NCI-H226 (cell line): ENCODE measurements around the gene PRKAB1.

Experiments
- DNase-seq: peaks from one replicate; pipeline ENCODE4 v3.0.0-alpha.2; 2015

Gene PRKAB1

DNA sequence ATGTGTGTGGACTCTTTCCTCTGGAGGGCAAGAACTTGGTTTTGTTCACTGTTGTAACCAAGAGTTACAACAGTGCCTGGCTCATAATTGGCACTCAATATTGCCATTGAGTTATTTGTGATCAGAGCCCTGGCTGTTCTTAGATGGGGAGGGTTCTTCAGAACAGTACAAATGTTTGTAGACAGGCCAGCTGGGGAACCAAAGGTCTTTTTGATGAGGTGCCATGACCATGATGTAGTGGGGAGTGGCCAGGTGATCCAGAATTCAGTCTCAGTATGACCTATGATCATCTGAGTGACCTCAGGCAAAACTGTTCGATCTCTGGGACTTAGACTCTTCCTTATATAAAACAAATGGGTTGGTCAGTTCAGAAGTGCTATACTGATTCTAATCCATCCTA is 3.3 kb upstream of the PRKAB1 start:
- DNase-seq = no peak

DNA sequence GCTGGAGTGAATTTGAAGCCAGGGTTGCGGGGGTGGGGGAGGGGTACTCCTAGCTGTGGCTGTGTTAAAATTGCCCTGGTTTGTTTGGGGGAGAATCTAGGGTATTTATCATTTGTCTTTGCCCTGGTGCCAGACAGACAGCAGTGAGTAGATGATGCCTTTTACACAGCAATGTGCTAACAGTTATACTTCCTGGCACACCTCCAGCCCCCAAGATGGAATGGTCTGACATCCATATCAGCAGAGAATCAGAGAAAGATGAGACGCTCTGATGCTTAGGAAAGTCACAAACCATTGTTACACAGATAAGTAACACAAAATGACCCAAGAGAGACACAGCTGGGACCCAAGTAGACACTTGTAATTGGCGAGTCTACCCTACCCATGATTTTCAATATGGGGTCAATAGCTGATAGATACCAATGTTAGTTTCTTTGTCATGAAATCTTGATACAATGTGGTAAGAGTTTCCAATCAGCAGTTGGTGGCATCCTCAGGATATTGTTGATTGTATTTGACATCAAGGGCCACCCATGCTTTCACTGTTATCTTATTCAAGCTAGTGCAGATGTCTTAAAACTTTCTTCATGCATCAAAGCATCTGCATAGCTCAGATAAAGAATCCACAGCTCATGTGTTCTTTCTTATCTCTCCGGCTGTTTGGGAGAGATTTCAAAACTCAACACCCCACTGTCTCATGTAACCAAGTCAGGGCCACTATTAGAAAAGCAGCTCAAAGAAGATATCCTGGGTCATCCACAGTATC is 2.6 kb upstream of the PRKAB1 start:
- no peak for DNase-seq

DNA sequence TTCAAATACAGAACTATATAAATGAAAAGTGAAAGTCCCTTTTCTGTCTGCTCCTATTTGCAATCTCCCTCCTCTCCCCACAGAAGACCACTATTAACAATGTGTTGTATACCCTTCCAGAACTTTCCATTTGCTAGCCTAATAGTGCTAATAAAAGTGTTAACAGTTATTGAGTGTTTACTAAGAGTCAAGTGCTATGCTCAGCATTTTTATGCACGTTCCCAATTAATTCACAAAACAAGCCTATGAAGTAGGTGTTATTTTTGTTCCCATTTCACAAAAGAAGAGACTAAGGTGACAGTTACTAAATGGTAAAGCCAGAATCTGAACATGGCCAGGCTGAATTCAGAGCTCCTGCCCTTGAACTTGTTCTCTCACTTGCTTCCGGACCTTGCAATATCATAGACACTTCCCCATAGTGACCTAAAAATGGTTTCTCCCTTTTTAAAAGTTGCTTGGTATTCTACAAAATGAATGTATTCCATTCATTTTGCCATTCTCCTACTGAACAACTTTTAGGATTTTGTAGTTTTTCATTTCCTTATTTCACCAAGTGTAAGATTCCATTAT is 1.6 kb upstream of the PRKAB1 start:
- DNase-seq = no peak

GRCh38 chr12:119666900-119667576 is 895 bp upstream of the PRKAB1 start:
- DNase-seq = no peak

GRCh38 chr12:119668324-119668841 is 450 bp downstream of the PRKAB1 start:
- DNase-seq = no peak

- no peak for DNase-seq
Measured at GRCh38 chr12:119669744-119670472, 2.0 kb downstream of the PRKAB1 start.

- DNase-seq = no peak
Measured at GRCh38 chr12:119671070-119671469, 3.1 kb downstream of the PRKAB1 start.

DNA sequence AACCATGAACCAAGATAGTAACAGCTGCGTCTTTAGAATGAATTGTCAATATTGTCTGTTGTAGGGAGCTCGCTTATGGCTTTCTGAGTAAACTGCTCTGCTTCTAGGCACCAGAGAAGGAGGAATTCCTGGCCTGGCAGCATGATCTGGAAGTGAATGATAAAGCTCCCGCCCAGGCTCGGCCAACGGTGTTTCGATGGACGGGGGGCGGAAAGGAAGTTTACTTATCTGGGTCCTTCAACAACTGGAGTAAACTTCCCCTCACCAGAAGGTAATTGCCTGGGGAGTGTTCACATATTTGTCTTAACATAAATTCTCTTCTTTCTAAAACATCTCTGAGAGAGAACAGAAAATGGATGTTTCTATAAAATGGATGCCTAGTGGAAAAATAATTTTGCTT is 4.3 kb downstream of the PRKAB1 start:
- DNase-seq = no peak

- no peak for DNase-seq
Measured at GRCh38 chr12:119673634-119674033, 5.7 kb downstream of the PRKAB1 start.

DNA sequence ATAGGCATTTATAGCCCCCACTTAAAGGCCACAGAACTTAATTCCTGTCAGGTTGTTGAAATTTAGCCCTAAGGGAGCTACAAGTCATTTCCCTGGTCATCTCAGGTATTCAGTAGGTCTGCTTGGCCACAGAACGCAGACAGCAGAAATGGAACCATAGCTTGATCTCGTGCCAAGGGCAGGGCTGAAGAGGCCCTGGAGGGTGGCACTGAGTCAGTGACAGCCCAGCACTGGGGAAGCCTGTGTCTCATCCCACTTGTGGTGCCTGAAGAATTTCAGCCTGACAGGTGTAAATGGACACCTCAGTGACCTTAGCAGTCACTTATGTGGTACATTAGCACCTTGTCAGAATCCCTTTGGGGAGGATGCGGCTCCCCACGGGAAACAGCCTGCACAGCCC is 6.6 kb downstream of the PRKAB1 start:
- no peak for DNase-seq

DNA sequence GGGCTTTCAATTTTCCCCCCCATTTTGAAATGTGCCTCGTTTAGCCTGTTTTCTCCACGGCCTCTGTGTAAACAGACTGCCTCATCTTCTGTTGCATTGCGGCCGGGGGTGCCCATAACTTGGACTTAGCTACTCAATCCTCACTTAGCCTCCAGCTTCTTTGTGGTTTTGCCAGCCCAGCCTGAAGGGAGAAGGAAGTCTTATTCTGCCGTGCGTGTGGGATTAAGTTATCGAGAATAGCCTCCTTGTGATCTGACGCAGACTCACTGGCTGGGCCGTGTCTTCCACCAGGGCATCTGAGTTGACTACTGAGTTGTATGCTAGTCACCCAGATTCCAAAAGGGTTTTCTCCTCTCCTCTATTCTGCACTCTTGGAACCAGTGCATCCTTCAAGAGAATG is 8.1 kb downstream of the PRKAB1 start:
- DNase-seq = no peak

DNA sequence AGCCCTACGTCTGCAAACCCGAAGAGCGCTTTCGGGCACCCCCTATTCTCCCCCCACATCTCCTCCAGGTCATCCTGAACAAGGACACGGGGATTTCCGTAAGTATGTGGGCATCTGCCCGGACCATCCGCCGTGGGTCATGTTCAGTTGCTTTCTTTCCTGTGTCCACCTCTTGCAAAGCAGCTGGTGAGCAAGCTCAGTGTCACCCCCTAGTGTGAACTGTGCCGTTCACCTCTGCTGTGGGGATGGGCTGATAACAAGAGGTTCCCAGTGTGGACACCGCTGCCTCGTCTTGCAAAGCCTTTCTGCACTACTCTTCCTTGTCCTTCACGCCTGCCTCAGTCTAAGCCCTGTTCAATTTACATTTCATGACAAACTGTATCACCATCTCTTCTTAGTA is 8.6 kb downstream of the PRKAB1 start:
- no peak for DNase-seq

- DNase-seq = no peak
Measured at GRCh38 chr12:119678459-119678858, 10.5 kb downstream of the PRKAB1 start.

DNA sequence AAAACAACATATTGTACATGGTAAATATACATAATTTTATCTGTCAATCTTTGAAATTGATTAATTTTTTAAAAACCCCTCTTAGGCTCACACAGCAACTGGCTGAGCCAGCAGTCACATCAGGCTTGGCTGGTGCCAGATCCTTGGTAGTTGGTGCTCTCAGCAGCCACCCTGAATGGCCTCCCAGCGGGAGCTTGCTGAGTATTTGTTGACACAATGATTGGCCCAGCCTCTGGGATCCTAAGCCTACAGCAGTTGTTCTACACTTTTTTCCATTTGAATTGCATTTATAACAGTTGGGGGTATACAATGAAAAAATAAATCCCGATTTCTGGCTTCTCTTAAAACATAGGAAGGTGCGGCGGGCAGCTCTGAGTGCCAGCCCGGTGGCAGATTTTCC is 11.1 kb downstream of the PRKAB1 start:
- DNase-seq = no peak

DNA sequence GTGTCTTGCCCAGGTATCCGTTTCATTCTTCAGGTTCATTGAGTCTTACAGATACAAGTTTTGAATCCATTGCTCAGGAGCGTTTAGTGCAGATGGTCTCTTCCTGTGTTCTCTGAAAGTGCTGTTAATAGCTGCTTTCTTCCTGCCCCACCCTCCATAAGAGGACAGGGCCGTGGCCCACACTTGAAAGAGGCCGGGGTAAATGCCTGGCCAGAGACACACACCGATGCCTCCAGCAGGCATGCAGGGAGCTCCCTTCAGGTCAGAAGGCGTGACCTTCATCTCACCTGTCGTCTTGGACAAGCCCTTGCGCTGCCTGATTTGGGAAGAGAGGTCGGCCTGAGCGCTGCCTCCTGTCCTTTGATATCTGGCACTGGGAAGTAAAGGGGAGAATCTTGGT is 11.6 kb downstream of the PRKAB1 start:
- no peak for DNase-seq

DNA sequence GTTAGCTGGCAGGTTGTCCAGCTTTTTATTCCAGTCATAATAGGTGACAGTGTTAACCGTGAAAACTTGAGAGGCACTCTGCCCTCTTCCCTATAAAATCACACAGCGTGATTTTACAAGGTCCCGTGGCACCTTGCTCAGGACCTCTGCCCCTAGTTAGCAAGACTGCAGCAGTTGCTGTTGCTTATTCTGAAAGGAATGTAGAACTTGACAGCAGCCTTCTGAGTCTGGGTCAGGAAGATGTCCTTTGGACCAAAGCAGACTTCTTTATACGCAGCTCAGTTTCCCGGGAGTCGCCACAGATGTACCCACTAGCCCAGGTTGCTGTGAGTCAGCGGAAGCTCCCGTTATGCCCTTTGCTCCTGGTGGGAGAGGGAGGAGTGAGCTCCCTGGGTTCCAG is 13.2 kb downstream of the PRKAB1 start:
- no peak for DNase-seq

- no peak for DNase-seq
Measured at GRCh38 chr12:119681728-119682638, 14.1 kb downstream of the PRKAB1 start.

- DNase-seq = no peak
Measured at GRCh38 chr12:119682639-119683252, 14.8 kb downstream of the PRKAB1 start.

DNA sequence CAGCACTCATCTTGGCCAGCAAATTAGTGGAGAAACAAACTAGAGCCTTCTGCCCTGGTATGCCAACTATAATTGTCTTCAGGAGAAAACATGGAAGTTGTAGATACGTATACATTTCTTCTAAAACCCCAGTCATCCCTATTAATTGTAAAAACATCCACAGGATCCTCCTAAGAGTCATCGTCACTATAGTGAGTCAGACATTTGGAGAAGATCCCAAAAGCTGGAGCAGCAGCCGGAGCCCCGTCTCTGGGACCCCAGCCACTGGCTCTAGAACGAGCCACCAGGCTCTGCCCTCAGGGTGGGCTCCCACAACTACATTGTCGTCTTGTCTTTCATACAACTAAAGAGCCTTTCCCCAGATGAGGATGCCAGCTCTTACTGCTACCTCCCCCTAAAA is 15.5 kb downstream of the PRKAB1 start:
- DNase-seq = no peak

GRCh38 chr12:119683816-119684215 is 15.9 kb downstream of the PRKAB1 start:
- DNase-seq = no peak

DNA sequence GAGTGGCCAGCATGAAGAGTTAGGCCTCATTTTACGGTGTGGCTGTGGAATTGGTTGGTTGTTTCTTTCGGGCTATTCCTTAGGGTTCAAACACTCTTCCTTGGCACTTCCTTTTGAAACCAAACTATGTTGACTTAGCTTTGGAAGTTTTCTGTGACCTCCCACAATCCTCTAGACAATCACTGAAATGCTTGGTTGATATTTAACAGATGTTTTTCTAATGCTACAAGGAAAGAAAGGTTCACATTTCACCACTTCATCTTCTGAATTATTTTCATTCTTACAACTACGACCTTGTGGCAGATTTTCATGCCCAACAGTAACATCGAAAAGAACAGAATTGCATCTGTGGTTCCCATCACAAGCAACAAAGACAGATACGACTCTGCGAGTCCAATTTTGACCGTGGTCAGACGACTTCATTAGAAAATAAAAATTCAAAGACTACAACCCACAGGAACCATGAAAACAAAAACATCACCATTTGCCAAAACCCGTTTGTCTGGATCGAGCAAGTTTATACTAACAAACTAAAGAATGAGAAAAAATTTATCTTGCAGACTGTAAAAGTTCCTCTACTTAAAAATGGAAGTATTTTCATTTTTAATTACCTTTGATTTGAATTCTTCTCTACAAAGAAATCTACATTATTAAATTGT is 16.9 kb downstream of the PRKAB1 start:
- no peak for DNase-seq
